Hepatocyte (in vitro differentiated cells): ENCODE data around the gene WAC.

ENCODE experiments used
- CTCF ChIP-seq: fragments of 200-600 bp; sonication (generic); IDR thresholded peaks from 2 replicates; pipeline ENCODE4 v1.5.1; 2016; ENCODE audit warnings: antibody characterized with exemption, mild to moderate bottlenecking; ENCODE audit not compliant: poor library complexity
- EZH2 ChIP-seq: fragments of 200-600 bp; sonication (generic); IDR thresholded peaks from 2 replicates; pipeline ENCODE4 v1.6.1; 2016; ENCODE audit warnings: antibody characterized with exemption, mild to moderate bottlenecking, borderline replicate concordance

GRCh38 chr10:28520346-28520745 is 12.6 kb upstream of the WAC start:
- TF ChIP-seq CTCF (no peak), EZH2 (no peak)
